H9 (cell line): ENCODE data around the gene GFPT2. TPM values are rescaled to one million over a fixed set of nuclear protein-coding genes. Genes with fewer than 3 reads are reported as not detected.

Source experiments
- DNase-seq: peaks from one replicate; pipeline ENCODE4 v3.0.0-alpha.2; 2017
- H2AFZ ChIP-seq: one replicate; pipeline ENCODE4 v1.6.1; 2013; ENCODE audit warnings: mild to moderate bottlenecking, low read length, control low read depth, moderate library complexity
- H2AK5ac ChIP-seq: 2 replicates; pipeline ENCODE4 v1.6.1; 2013; ENCODE audit warnings: low read length, control low read depth, mixed read lengths; ENCODE audit not compliant: insufficient read length
- H2BK120ac ChIP-seq: one replicate; pipeline ENCODE4 v1.6.1; 2013; ENCODE audit warnings: low read depth, mild to moderate bottlenecking, low read length, control low read depth, inconsistent platforms; ENCODE audit not compliant: poor library complexity, severe bottlenecking
- H2BK12ac ChIP-seq: 2 replicates; pipeline ENCODE4 v1.6.1; 2013; ENCODE audit warnings: low read length, control low read depth, mixed read lengths, low read depth; ENCODE audit not compliant: insufficient read length
- H2BK15ac ChIP-seq: 2 replicates; pipeline ENCODE4 v1.6.1; 2013; ENCODE audit warnings: low read depth, low read length, control low read depth
- H2BK20ac ChIP-seq: one replicate; pipeline ENCODE4 v1.6.1; 2013; ENCODE audit warnings: low read depth, mild to moderate bottlenecking, low read length, control low read depth, inconsistent platforms; ENCODE audit not compliant: poor library complexity, severe bottlenecking
- H2BK5ac ChIP-seq: 2 replicates; pipeline ENCODE4 v1.6.1; 2013; ENCODE audit warnings: low read length, control low read depth, mixed read lengths; ENCODE audit not compliant: insufficient read length
- H3K14ac ChIP-seq: 2 replicates; pipeline ENCODE4 v1.6.1; 2013; ENCODE audit warnings: low read length, control low read depth; ENCODE audit not compliant: insufficient read depth
- H3K18ac ChIP-seq: 2 replicates; pipeline ENCODE4 v1.6.1; 2013; ENCODE audit warnings: low read depth, mild to moderate bottlenecking, mixed read lengths, low read length, control low read depth; ENCODE audit not compliant: insufficient read length
- H3K23ac ChIP-seq: 2 replicates; pipeline ENCODE4 v1.6.1; 2013; ENCODE audit warnings: low read length, control low read depth, mixed read lengths, low read depth; ENCODE audit not compliant: insufficient read length
- H3K23me2 ChIP-seq: 2 replicates; pipeline ENCODE4 v1.6.1; 2013; ENCODE audit warnings: low read depth, mild to moderate bottlenecking, mixed read lengths, low read length, control low read depth; ENCODE audit not compliant: insufficient read length, poor library complexity, severe bottlenecking
- H3K27ac ChIP-seq: 2 replicates; pipeline ENCODE4 v1.5.1; 2013; ENCODE audit warnings: low read length, control low read depth, mixed read lengths, low read depth; ENCODE audit not compliant: insufficient read length
- H3K27me3 ChIP-seq: 2 replicates; pipeline ENCODE4 v1.6.1; 2013; ENCODE audit warnings: low read length, control low read depth, inconsistent platforms; ENCODE audit not compliant: insufficient read depth
- H3K4ac ChIP-seq: 2 replicates; pipeline ENCODE4 v1.6.1; 2013; ENCODE audit warnings: low read depth, mild to moderate bottlenecking, control low read depth, inconsistent platforms, low read length, moderate library complexity
- H3K4me1 ChIP-seq: 2 replicates; pipeline ENCODE4 v1.6.1; 2013; ENCODE audit warnings: low read length, control low read depth, inconsistent platforms; ENCODE audit not compliant: insufficient read depth
- H3K4me2 ChIP-seq: 2 replicates; pipeline ENCODE4 v1.6.1; 2013; ENCODE audit warnings: low read length, control low read depth, mixed read lengths; ENCODE audit not compliant: insufficient read length, insufficient read depth
- H3K56ac ChIP-seq: 2 replicates; pipeline ENCODE4 v1.6.1; 2013; ENCODE audit warnings: low read depth, mild to moderate bottlenecking, mixed read lengths, low read length, control low read depth; ENCODE audit not compliant: insufficient read length
- H3K79me1 ChIP-seq: 2 replicates; pipeline ENCODE4 v1.6.1; 2013; ENCODE audit warnings: low read depth, mild to moderate bottlenecking, moderate library complexity, low read length, control low read depth, inconsistent platforms; ENCODE audit not compliant: insufficient read depth, poor library complexity, severe bottlenecking
- H3K79me2 ChIP-seq: 2 replicates; pipeline ENCODE4 v1.6.1; 2013; ENCODE audit warnings: low read length, control low read depth, inconsistent platforms; ENCODE audit not compliant: insufficient read depth
- H3K9ac ChIP-seq: 2 replicates; pipeline ENCODE4 v1.6.1; 2013; ENCODE audit warnings: low read length, control low read depth, mixed read lengths; ENCODE audit not compliant: insufficient read length; ENCODE audit errors: extremely low read depth
- H3K9me3 ChIP-seq: one replicate; pipeline ENCODE4 v1.6.1; 2013; ENCODE audit warnings: low read depth, low read length, inconsistent platforms; ENCODE audit not compliant: control insufficient read depth
- H3T11ph ChIP-seq: one replicate; pipeline ENCODE4 v1.6.1; 2013; ENCODE audit warnings: mild to moderate bottlenecking, low read length, control low read depth, inconsistent platforms
- H4K20me1 ChIP-seq: one replicate; pipeline ENCODE4 v1.6.1; 2013; ENCODE audit not compliant: control insufficient read depth, insufficient read length, insufficient read depth
- H4K5ac ChIP-seq: 2 replicates; pipeline ENCODE4 v1.6.1; 2013; ENCODE audit warnings: low read depth, mild to moderate bottlenecking, mixed read lengths, low read length, control low read depth; ENCODE audit not compliant: insufficient read length
- H4K8ac ChIP-seq: replicated peaks from 2 replicates; pipeline ENCODE4 v1.6.1; 2013; ENCODE audit warnings: low read length, control low read depth, mixed read lengths, low read depth; ENCODE audit not compliant: insufficient read length
- H4K91ac ChIP-seq: 2 replicates; pipeline ENCODE4 v1.6.1; 2013; ENCODE audit warnings: low read depth, mild to moderate bottlenecking, moderate library complexity, mixed read lengths, low read length, control low read depth; ENCODE audit not compliant: insufficient read length
- H3K27ac Mint-ChIP-seq, 3 experiments: 2 replicates in 2 of 3; 3 replicates in 1 of 3; pipeline ENCODE4 v1.8.0; 2020 to 2021; ENCODE audit warnings: mixed read lengths in 3 of 3, mild to moderate bottlenecking in 1 of 3, moderate library complexity in 1 of 3
- H3K27me3 Mint-ChIP-seq: 2 replicates; pipeline ENCODE4 v1.8.0; 2021; ENCODE audit warnings: low read depth, mild to moderate bottlenecking, moderate library complexity, mixed read lengths
- H3K36me3 Mint-ChIP-seq, 3 experiments: 2 replicates in 2 of 3; 3 replicates in 1 of 3; pipeline ENCODE4 v1.8.0; 2020 to 2021; ENCODE audit warnings: low read depth in 3 of 3, mixed read lengths in 3 of 3; ENCODE audit not compliant: insufficient read depth in 1 of 3
- H3K4me1 Mint-ChIP-seq, 2 experiments: 2 replicates each; pipeline ENCODE4 v1.8.0; 2020; ENCODE audit warnings: mixed read lengths in 2 of 2
- H3K4me3 Mint-ChIP-seq, 2 experiments: 2 replicates in 1 of 2; 3 replicates in 1 of 2; pipeline ENCODE4 v1.8.0; 2020 to 2021; ENCODE audit warnings: mild to moderate bottlenecking in 2 of 2, mixed read lengths in 2 of 2, moderate library complexity in 1 of 2
- H3K9me3 Mint-ChIP-seq, 2 experiments: 2 replicates in 1 of 2; 3 replicates in 1 of 2; pipeline ENCODE4 v1.8.0; 2020; ENCODE audit warnings: mild to moderate bottlenecking in 2 of 2, mixed read lengths in 2 of 2, moderate library complexity in 1 of 2
- CTCF ChIP-seq: fragments of 200-600 bp; sonication (generic); conservative IDR thresholded peaks from 3 replicates; pipeline ENCODE4 v1.8.0; 2021; ENCODE audit warnings: antibody characterized with exemption, mild to moderate bottlenecking
- WGBS: extraction: QIAGEN DNeasy Blood & Tissue Kit; methylation state at CpG from one replicate; pipeline ENCODE4 v1.1.7; 2013; ENCODE audit warnings: missing lambda C conversion rate, low lambda C conversion rate, mixed read lengths; ENCODE audit not compliant: insufficient read length; ENCODE audit errors: extremely low coverage; 5-methylcytosine and 5-hydroxymethylcytosine counted together
- total RNA-seq: library from RNA; stranded (reverse); gene quantifications from 2 replicates; pipeline ENCODE4 v1.2.1, GENCODE V29; 2021

The GFPT2 gene
- total RNA-seq, 1 experiment from 2014 or later = 89.8 TPM

GRCh38 chr5:180377556-180378197 lies 24.5 kb upstream of the GFPT2 start:
- Mint-ChIP-seq H3K9me3 (no peaks in the 10 kb centered on the region), H3K36me3 (no peaks in the 10 kb centered on the region)

More at GRCh38 chr5:180377556-180378197, 24.5 kb upstream of the GFPT2 start:
- Histone ChIP-seq H3K23me2 (no peaks in the 10 kb centered on the region), H3K18ac (no peak overlapping the region), H3K9ac (no peak overlapping the region), H4K91ac (no peak overlapping the region), H2BK20ac (no peak overlapping the region), H3K9me3 (no peaks in the 10 kb centered on the region), H2BK12ac (no peak overlapping the region), H3K27ac (no peak overlapping the region), H3K4ac (no peak overlapping the region), H2BK5ac (no peak overlapping the region), H3K23ac (no peak overlapping the region), H4K8ac (no peak overlapping the region), H2AK5ac (no peak overlapping the region), H3K14ac (no peak overlapping the region), H2BK120ac (no peak overlapping the region), H3K4me2 (no peak overlapping the region), H4K5ac (no peak overlapping the region), H2AFZ (no peak overlapping the region), H3K27me3 (no peaks in the 10 kb centered on the region), H2BK15ac (no peak overlapping the region), H3T11ph (no peak overlapping the region), H3K4me1 (no peaks in the 10 kb centered on the region), H3K79me1 (no peaks in the 10 kb centered on the region), H4K20me1 (no peaks in the 10 kb centered on the region), H3K79me2 (no peaks in the 10 kb centered on the region), H3K56ac (no peak overlapping the region)
- Mint-ChIP-seq H3K27ac (no peak overlapping the region), H3K4me1 (peaks cover 8 to 15% of the 10 kb centered on the region in 2 experiments), H3K27me3 (peaks cover 1% of the 10 kb centered on the region; the same call in 1 of the 2 replicates), H3K4me3 (no peak overlapping the region)
- no peak for DNase-seq
- WGBS = no CpG with 5 or more reads among the region's 13 CpGs
- no peak for TF ChIP-seq CTCF
